Upper lobe of right lung (tissue), 1 donor: Measurements from ENCODE around the gene PDP2. TPM values are rescaled to one million over a fixed set of nuclear protein-coding genes. Genes with fewer than 3 reads are reported as not detected.

Source experiments
- ATAC-seq: fragments of 200-7000 bp; cut with Tn5 transposase; one replicate; pipeline ENCODE4 v1.9.1; 2020; ENCODE audit warnings: mild to moderate bottlenecking, moderate library complexity
- DNase-seq: peaks from one replicate; pipeline ENCODE4 v3.0.0-alpha.2; 2020
- H3K27ac ChIP-seq: fragments of 200-600 bp; one replicate; pipeline ENCODE4 v1.8.0; 2022
- H3K27me3 ChIP-seq: fragments of 200-600 bp; one replicate; pipeline ENCODE4 v1.8.0; 2022; ENCODE audit warnings: mild to moderate bottlenecking
- H3K36me3 ChIP-seq: fragments of 200-600 bp; one replicate; pipeline ENCODE4 v1.8.0; 2022
- H3K4me1 ChIP-seq: fragments of 200-600 bp; one replicate; pipeline ENCODE4 v1.8.0; 2022
- H3K4me3 ChIP-seq: fragments of 200-600 bp; one replicate; pipeline ENCODE4 v1.8.0; 2022; ENCODE audit warnings: mild to moderate bottlenecking
- H3K9me3 ChIP-seq: fragments of 200-600 bp; one replicate; pipeline ENCODE4 v1.8.0; 2022
- CTCF ChIP-seq: fragments of 200-600 bp; IDR thresholded peaks from one replicate; pipeline ENCODE4 v1.8.0; 2022; ENCODE audit warnings: antibody characterized with exemption
- intact Hi-C: fragments of 100-400 bp; cut with DNase I; formaldehyde crosslinking; loops from one replicate; pipeline ENCODE4 v1.11.0; 2022
- long read RNA-seq: library from polyadenylated mRNA; unstranded; transcript quantifications from one replicate; pipeline ENCODE4 v2.0.0, GENCODE V29; 2021
- total RNA-seq: library from RNA; stranded (reverse); fragmentation: NEBNext Ultra II Directional; extraction: Animal tissue kit (Norgen Biotek cat#: 25700); gene quantifications from one replicate; pipeline ENCODE4 v1.2.1, GENCODE V29; 2021
- donor health status: DM: no; HTN: yes; CAD: no; lungs with severe emphysema.

PDP2 gene
- 22.4 TPM for total RNA-seq
- long read RNA-seq, full-length matches to known transcripts = 2 of 5 reads
- long read RNA-seq, partial matches to known transcripts = 0 of 5 reads
- long read RNA-seq, other reads (novel, unspliced or antisense) = 3 of 5 reads

DNA sequence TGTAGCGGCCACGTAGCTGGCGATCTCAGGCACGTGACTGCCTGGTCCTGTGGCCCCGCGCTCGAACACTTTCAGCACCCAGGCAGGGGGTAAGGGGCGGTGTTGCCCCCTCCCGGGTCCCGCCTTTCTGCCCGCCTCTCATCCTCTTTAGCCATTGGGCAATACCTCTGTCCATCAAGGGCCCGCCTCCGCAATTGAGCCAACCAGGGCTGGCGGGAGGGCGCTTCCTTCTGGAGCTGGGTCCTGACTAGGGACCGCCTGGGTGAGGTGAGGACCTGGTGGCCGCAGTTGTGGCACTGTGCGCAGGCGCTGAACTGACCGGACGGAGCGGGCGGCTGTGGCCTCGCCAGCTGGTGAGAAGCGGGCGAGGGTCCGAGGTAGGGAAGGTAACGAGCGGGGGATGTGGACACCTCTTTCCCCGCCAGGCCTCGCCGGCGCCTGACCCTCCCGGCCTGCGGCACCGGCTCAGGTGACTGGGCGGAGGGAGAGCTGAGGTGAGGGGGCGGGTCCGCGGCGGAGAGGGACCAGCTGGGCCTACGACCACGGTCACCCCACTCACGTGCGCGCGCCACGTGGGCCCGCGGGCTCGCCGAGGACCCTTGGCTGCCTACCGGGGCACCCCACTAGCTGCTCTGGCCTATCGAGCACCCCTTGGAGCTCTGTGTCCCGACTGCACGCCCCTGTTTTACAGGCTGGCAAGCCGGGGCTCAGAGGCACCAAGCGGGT lies at the start of gene PDP2:
Gene PDP2, plus strand, starts transcription at position 228 of the 726 bp plus-strand sequence. CDS start 3,770 bp downstream, outside the sequence.
- Histone ChIP-seq H3K27ac (peak within 1 kb of the TSS; percentile 90), H3K9me3 (no peaks in the 10 kb centered on the region), H3K4me3 (peak within 1 kb of the TSS; percentile 88), H3K4me1 (peaks cover 19% of the 10 kb centered on the region), H3K36me3 (peaks cover 13% of the 10 kb centered on the region), H3K27me3 (no peaks in the 10 kb centered on the region)
- DNase-seq (peak; percentile 96), ATAC-seq (peak; percentile 97)
- no peak for TF ChIP-seq CTCF
- intact Hi-C loops = no loop called here

DNA sequence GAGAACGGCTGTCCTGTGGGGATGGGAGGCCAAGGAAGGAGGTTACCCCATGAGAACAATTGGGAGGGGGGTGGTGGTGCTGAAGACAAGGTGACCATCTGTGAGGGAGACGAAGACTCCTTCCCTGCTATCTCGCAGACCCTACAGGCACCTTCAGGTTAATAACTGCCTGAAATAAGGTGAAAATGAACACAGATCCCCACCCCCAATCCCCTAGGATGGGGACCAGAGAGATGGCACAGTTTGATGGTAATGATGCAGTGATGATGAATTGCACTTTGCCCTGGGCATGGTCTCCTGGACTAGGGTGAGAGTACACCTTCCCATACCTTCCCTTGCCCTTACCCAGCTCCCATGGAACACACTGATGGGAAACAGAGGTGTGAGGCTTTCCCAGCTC lies 48.1 kb upstream of the PDP2 start:
- DNase-seq = no peak
- intact Hi-C loops = no loop called here
- Histone ChIP-seq H3K9me3 (no peaks in the 10 kb centered on the region), H3K27ac (no peak overlapping the region), H3K27me3 (no peaks in the 10 kb centered on the region), H3K4me1 (peaks cover 18% of the 10 kb centered on the region), H3K36me3 (peaks cover 8% of the 10 kb centered on the region), H3K4me3 (no peak overlapping the region)
- TF ChIP-seq CTCF = no peak
- ATAC-seq = no peak

DNA sequence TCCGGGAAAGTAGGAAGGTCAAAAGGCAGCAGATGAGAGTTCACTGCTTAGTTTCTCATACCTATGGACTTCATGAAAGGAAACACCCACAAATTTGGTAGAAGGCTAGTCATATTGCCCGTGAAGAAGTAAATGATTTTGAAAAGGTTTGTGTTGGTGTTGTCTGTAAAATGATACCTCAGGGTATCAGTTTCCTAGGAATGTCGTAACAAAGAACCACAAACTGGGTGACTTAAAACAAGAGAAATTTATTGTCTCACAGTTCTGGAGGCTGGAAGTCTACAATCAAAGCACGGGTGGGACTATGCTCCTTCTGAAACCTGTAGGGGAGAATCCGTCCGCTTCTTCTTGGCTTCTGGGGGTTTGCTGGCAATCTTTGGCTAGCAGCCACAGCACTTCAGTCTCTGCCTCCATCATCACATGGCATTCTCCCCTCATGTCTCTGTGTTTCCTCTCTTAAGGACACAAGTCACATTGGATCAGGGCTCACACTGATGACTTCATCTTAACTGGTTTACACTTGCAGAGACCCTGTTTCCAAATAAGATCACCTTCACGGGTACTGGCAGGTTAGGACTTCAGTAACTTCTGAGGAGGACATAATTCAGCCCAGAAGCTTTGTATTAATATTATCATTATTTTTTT lies 47.5 kb upstream of the PDP2 start:
- intact Hi-C loops = no loop called here
- no peak for TF ChIP-seq CTCF
- Histone ChIP-seq H3K9me3 (no peaks in the 10 kb centered on the region), H3K4me3 (no peak overlapping the region), H3K36me3 (peaks cover 2% of the 10 kb centered on the region), H3K4me1 (peaks cover 18% of the 10 kb centered on the region), H3K27ac (no peak overlapping the region), H3K27me3 (no peaks in the 10 kb centered on the region)
- DNase-seq (no peak), ATAC-seq (no peak)

GRCh38 chr16:66834746-66835145 lies 45.6 kb upstream of the PDP2 start:
- Histone ChIP-seq H3K9me3 (no peaks in the 10 kb centered on the region), H3K4me1 (peaks cover 4% of the 10 kb centered on the region), H3K27ac (no peak overlapping the region), H3K4me3 (no peak overlapping the region), H3K36me3 (no peaks in the 10 kb centered on the region), H3K27me3 (no peaks in the 10 kb centered on the region)
- no peak for TF ChIP-seq CTCF
- intact Hi-C loops = no loop called here
- DNase-seq (no peak), ATAC-seq (no peak)

DNA sequence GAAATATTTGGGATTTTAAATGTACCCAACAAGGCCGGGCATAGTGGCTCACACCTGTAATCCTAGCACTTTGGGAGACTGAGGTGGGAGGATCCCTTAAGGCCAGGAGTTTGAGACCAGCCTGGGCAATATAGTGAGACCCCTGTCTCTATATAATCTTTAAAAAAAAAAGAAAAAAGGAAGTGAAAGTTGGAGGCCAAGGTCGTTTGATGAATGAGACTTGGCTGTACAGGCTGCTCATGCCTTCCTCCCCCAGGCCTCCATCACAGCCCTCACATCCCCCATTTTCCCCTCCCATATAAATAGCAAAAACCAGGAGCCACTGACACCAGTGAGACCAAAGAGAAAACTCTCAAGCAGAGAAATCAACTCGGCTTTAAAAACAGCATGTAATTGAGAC lies 39.4 kb upstream of the PDP2 start:
- intact Hi-C loops = no loop called here
- Histone ChIP-seq H3K27me3 (peaks cover 26% of the 10 kb centered on the region), H3K9me3 (no peaks in the 10 kb centered on the region), H3K36me3 (no peaks in the 10 kb centered on the region), H3K4me1 (peaks cover 12% of the 10 kb centered on the region), H3K27ac (no peak overlapping the region), H3K4me3 (no peak overlapping the region)
- ATAC-seq (no peak), DNase-seq (no peak)
- no peak for TF ChIP-seq CTCF
